Measurements from ENCODE around the gene HDAC6.

Gene HDAC6

GRCh38 chrX:48784726-48785125, 17.1 kb upstream of the HDAC6 start:
- Histone ChIP-seq H3K27ac (no peak overlapping the region), H3K4me3 (no peak overlapping the region)
- no peak for TF ChIP-seq CTCF (IDR thresholded peaks at IDR 0.05)
- DNase-seq (ENCODE audit: low spot score), result no peak

- TF ChIP-seq CTCF (IDR thresholded peaks at IDR 0.05), result no peak
- Histone ChIP-seq H3K4me3 (no peak overlapping the region), H3K27ac (no peak overlapping the region)
- no peak for DNase-seq (ENCODE audit: low spot score)
Measured at GRCh38 chrX:48785186-48785539, 16.7 kb upstream of the HDAC6 start.

- no peak for TF ChIP-seq CTCF (IDR thresholded peaks at IDR 0.05)
- no peak for DNase-seq (ENCODE audit: low spot score)
- H3K27ac ChIP-seq, result no peak overlapping the region
- no peak overlapping the region for H3K4me3 ChIP-seq
Measured at GRCh38 chrX:48785540-48786214, 16.2 kb upstream of the HDAC6 start.

DNA sequence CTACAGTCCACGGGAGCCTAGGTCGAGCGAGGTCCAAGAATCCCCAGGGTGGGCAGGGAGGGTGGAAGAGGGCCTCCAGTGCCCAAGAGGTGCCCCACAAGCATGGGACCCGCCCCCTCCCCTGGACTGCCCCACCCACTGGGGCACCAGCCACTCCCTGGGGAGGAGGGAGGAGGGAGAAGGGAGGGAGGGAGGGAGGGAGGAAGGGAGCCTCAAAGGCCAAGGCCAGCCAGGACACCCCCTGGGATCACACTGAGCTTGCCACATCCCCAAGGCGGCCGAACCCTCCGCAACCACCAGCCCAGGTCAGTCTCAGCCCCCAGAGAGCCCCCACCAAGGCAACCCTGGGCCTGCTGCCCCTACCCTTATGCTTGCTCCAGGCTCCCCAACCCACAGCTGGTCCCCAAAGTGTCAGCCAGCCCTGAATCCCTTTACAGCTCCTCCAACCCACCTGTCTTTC, 15.5 kb upstream of the HDAC6 start, which contains the start of gene GATA1:
TSS of gene GATA1 (plus strand) at position 250 of the 460 bp plus-strand sequence. CDS start 4,520 bp downstream, outside the sequence.
- no peak within 1 kb of the TSS for H3K27ac ChIP-seq
- no peak for TF ChIP-seq CTCF (IDR thresholded peaks at IDR 0.05)
- DNase-seq (ENCODE audit: low spot score), result no peak
- no peak within 1 kb of the TSS for H3K4me3 ChIP-seq

DNA sequence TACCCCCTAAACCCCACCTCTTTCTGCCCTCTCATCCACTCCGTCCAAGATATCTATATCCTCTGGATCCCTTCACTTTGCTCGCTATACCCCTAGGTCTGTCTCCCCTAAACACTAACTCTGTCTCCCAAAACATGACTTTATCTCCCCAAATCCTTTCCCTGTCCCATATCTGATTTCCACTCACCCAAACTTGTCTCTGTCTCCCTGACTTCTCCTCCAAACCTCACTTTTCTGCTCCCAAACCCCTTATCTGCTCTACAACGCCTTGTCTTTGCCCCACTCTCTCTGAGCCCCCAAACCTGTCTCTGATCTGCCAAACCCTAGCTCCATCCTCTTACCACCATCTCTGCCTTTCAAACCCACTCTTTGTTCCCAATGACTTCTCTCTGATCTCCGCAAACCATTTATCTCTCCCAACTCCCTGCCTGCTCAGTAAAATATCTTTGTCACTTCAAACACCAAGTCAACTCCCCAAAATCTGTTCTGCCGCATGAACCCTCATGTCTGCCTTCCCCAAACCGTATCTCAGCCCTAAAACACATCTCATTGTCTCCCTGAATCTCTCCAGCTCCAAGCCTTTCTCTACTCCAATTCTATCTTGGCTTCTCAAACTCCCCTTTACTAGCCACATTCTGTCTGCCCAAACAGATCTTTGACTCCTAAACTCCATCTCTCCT, 14.9 kb upstream of the HDAC6 start:
- Histone ChIP-seq H3K4me3 (no peak overlapping the region), H3K27ac (no peak overlapping the region)
- DNase-seq (ENCODE audit: low spot score), result no peak
- no peak for TF ChIP-seq CTCF (IDR thresholded peaks at IDR 0.05)

- H3K27ac ChIP-seq, result no peak overlapping the region
- H3K4me3 ChIP-seq, result no peak overlapping the region
- no peak for DNase-seq (ENCODE audit: low spot score)
- no peak for TF ChIP-seq CTCF (IDR thresholded peaks at IDR 0.05)
Measured at GRCh38 chrX:48787505-48788443, 14.1 kb upstream of the HDAC6 start.

Measured in coronary artery (tissue), 2 donors.